Mucosa of rectum (tissue), 2 donors: ENCODE measurements around the gene SAXO1.

Source experiments
- H3K27ac ChIP-seq, 2 donors: one replicate each; pipeline ENCODE4 v1.7.0; 2013; ENCODE audit warnings: inconsistent platforms in 2 of 2, low read depth in 2 of 2, low read length in 2 of 2
- H3K27me3 ChIP-seq, 2 donors: one replicate each; pipeline ENCODE4 v1.7.0; 2013; ENCODE audit warnings: low read length in 2 of 2; ENCODE audit not compliant: control insufficient read depth in 2 of 2, insufficient read depth in 2 of 2
- H3K36me3 ChIP-seq, 2 donors: one replicate each; pipeline ENCODE4 v1.7.0; 2013; ENCODE audit warnings: low read length in 2 of 2; ENCODE audit not compliant: control insufficient read depth in 2 of 2, insufficient read depth in 2 of 2
- H3K4me1 ChIP-seq, 2 donors: one replicate each; pipeline ENCODE4 v1.7.0; 2013; ENCODE audit warnings: low read length in 2 of 2, mild to moderate bottlenecking in 1 of 2; ENCODE audit not compliant: control insufficient read depth in 2 of 2, insufficient read depth in 2 of 2
- H3K4me3 ChIP-seq, 2 donors: one replicate each; pipeline ENCODE4 v1.7.0; 2013; ENCODE audit warnings: low read length in 2 of 2
- H3K9ac ChIP-seq, 2 donors: one replicate each; pipeline ENCODE4 v1.7.0; 2013; ENCODE audit warnings: low read length in 2 of 2, low read depth in 1 of 2, mild to moderate bottlenecking in 1 of 2
- H3K9me3 ChIP-seq, 2 donors: one replicate each; pipeline ENCODE4 v1.7.0; 2013; ENCODE audit warnings: low read length in 2 of 2; ENCODE audit not compliant: control insufficient read depth in 2 of 2
- donor health status: healthy.
- donor health status: Normal muscosa, but diverticular disease.

The SAXO1 gene

DNA sequence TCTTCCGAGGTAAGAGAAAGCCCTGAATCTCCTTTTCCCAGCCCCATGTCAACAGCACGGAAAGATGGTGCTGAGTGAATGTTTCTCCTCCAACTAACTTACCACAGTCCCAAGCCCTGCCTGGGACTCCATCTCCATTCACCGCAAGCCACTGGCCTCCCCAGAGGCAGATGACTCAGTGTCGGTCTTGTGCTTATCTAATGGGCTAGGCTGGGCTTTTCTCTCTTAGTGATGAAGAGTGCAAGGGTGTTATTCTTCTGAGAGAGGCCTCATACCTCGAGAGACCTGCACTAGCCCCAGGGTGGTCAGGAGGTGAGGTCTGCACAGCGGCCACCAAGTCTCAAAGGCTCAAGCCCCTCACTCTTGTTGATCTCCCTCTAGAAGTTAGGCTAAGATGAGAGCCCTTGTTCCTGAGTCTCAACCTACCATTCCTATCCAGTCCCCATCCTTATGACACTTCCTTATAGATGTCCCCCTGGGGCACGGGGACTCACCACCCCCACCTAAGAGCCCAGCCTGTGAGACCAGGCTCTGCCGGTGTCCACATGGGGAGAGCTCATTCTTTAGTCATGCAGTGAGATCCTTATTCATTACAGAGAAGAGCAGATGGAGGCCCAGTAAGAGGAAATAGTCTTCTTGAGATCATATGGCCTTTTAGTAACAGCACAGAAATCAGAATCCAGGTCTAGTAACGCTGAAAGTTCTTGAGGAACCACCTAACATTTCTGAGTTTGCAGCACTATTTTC lies 127.0 kb downstream of the SAXO1 start:
- no peak overlapping the region for H3K4me3 ChIP-seq
- no peaks in the 10 kb centered on the region for H3K4me1 ChIP-seq
- H3K27ac ChIP-seq, result no peak overlapping the region
- H3K36me3 ChIP-seq, result peaks cover 0 to 2% of the 10 kb centered on the region in 2 donors
- H3K27me3 ChIP-seq, result no peaks in the 10 kb centered on the region
- H3K9ac ChIP-seq, result no peak overlapping the region
- no peaks in the 10 kb centered on the region for H3K9me3 ChIP-seq

DNA sequence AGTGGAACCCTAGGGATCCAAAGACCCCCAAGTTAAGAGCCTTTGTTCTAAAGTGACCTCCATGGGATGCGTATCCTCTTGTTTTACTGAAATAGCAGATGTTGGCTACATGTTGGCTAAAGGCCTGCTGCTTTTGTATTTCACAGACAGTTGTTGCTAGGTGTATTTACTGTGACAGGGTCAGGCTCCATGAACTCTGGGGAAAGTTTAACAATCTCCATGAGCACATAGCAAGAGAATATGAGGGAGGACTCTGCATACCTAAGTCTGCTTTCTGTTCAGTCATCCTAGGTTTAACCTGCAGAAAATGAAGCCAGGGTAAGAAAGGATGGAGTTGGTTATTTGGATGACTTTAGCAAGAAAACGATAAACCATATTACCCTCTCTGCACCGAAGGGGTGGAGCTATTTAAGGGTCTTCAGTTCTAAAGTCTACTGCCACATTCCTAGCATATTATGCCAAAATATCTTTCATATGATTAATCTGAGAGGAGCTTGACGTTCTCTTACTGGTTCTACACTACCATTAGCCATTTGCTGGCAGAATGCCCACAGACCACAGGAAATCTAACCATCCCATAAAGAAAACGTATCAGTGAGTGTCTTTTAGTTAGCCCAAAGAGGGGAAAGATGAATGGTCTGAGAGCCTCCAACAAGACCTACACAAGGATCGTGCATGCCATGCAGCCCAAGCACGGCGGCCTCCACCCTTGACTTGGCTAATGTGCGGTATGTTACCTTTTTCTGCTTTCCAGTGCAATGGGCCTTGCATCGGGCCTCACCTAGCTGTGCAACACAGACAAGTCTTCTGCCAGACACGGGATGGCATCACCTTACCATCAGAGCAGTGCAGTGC lies 127.8 kb downstream of the SAXO1 start:
- no peaks in the 10 kb centered on the region for H3K4me1 ChIP-seq
- H3K9ac ChIP-seq, result no peak overlapping the region
- H3K4me3 ChIP-seq, result no peak overlapping the region
- peaks cover 0 to 2% of the 10 kb centered on the region in 2 donors for H3K36me3 ChIP-seq
- H3K27ac ChIP-seq, result no peak overlapping the region
- H3K27me3 ChIP-seq, result no peaks in the 10 kb centered on the region
- no peaks in the 10 kb centered on the region for H3K9me3 ChIP-seq

DNA sequence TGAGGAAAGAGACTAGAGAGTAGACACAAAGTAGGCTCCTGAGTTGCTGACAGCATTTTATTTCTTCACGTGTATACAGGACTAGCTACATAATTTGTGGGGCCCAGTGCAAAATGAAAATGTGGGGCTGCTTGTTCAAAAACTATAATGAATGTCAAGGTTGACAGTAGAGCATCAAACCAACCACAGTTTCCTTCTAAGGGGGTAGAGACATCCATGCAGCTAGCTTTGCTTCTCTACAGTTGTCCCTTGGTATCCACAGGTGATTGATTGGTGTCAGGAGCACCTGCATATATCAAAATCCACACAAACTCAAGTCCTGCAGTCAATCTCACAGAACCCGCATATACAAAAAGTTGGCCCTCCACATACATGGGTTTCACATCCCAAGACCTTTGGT lies 129.6 kb downstream of the SAXO1 start:
- Histone ChIP-seq H3K4me1 (no peaks in the 10 kb centered on the region), H3K27me3 (no peaks in the 10 kb centered on the region), H3K9ac (no peak overlapping the region), H3K4me3 (no peak overlapping the region), H3K9me3 (no peaks in the 10 kb centered on the region), H3K27ac (no peak overlapping the region), H3K36me3 (peaks cover 0 to 2% of the 10 kb centered on the region in 2 donors)

DNA sequence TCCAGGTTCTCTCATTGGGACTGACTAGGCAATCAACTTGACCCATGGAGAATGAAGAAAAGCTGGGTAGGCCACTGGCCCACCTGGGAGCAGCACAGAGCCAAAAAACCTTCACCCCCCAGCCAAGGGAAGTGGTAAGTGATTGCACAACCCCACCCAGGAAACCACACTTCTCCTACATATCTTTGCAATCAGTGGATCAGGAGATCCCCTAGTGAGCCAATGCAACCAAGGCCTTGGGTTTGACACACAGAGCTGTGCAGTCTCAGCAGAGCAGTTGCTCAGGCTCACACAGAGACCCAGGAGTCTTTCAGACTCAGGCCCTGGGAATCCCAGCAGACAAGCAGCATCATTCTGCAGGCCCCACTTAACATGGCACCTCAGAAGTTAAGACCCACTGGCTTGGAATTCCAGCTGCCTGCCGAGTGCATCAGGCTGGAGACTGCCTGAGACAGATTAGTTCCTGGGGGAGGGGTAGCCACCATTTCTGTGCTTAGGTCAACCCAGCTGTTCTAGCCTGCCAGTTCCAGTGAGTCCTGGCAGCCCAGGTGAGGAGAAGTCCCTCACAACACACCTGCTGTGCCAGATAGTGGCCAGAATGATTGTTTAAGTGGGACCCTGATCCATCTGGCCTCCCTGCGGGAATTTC lies 136.4 kb downstream of the SAXO1 start:
- peaks cover 0 to 14% of the 10 kb centered on the region in 2 donors for H3K9me3 ChIP-seq

DNA sequence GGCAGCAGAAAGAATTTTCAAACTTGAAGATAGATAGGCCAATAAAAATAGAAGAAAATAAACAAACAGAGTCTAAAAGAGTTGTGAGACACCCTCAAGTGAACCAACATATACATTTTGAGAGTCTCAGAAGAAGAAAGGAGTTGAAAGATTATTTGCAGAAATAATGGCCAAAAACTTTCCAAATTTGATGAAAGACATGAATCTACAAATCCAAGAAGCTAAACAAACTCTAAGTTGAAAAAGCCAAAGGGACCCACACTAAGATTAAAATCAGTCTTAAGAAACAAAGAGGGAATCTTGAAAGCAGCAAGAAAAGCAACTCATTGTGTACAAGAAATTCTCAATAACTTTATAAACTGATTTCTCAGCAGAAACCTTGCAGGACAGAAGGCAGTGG lies 137.0 kb downstream of the SAXO1 start:
- no peaks in the 10 kb centered on the region for H3K4me1 ChIP-seq
- no peak overlapping the region for H3K9ac ChIP-seq
- H3K27ac ChIP-seq, result no peak overlapping the region
- peaks cover 1 to 5% of the 10 kb centered on the region in 2 donors for H3K36me3 ChIP-seq
- peaks cover 0 to 14% of the 10 kb centered on the region in 2 donors for H3K9me3 ChIP-seq
- no peak overlapping the region for H3K4me3 ChIP-seq
- no peaks in the 10 kb centered on the region for H3K27me3 ChIP-seq

More for the DNA sequence above, 136.4 kb downstream of the SAXO1 start:
- Histone ChIP-seq H3K27me3 (no peaks in the 10 kb centered on the region), H3K4me1 (no peaks in the 10 kb centered on the region), H3K9ac (no peak overlapping the region), H3K27ac (no peak overlapping the region), H3K4me3 (no peak overlapping the region), H3K36me3 (peaks cover 0 to 5% of the 10 kb centered on the region in 2 donors)

DNA sequence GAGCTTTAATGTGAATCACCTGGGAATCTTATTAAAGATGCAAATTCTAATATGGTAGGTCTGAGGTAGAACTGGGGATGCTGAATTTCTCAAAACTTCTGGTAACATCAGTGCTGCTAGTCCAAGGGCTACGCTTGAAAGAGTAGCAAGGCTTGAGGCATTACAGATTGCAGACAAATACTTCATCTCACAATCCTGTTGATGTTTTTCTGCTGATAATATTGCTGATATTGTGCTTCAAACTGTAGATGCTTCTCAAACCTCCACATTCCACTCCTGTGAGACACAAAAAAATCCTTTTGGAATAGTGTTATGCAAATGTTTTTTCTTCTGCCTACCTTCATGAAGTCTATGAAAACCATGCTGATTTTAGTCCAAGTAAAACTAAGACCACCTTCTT lies 139.5 kb downstream of the SAXO1 start:
- H3K9me3 ChIP-seq, result peaks cover 0 to 14% of the 10 kb centered on the region in 2 donors
- H3K27me3 ChIP-seq, result no peaks in the 10 kb centered on the region

DNA sequence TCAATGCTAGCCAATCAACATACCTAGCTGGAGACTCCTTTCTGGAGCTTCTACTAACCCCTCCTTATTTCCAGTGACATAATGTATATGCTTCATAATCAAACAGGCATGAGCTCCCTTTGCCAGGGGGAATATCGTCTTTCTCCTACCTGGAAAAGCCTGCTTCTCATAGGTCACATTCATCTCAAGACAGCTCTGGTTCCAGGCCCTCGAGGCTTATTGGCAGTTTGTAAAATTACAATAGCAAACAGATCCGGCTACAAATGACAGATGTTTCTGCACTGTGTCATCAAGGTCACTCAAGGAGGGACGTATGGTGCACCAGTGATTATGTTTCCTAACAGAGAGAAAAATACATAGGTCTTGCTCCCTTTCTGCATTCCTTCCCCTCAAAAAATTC lies 140.0 kb downstream of the SAXO1 start:
- Histone ChIP-seq H3K9ac (no peak overlapping the region), H3K27ac (no peak overlapping the region), H3K36me3 (peaks cover 3 to 5% of the 10 kb centered on the region in 2 donors), H3K9me3 (peaks cover 0 to 14% of the 10 kb centered on the region in 2 donors), H3K27me3 (no peaks in the 10 kb centered on the region), H3K4me1 (peaks cover 0 to 6% of the 10 kb centered on the region in 2 donors), H3K4me3 (no peak overlapping the region)

More for the DNA sequence above, 139.5 kb downstream of the SAXO1 start:
- Histone ChIP-seq H3K4me3 (no peak overlapping the region), H3K27ac (no peak overlapping the region), H3K4me1 (peaks cover 0 to 2% of the 10 kb centered on the region in 2 donors), H3K9ac (no peak overlapping the region), H3K36me3 (peaks cover 3 to 5% of the 10 kb centered on the region in 2 donors)

DNA sequence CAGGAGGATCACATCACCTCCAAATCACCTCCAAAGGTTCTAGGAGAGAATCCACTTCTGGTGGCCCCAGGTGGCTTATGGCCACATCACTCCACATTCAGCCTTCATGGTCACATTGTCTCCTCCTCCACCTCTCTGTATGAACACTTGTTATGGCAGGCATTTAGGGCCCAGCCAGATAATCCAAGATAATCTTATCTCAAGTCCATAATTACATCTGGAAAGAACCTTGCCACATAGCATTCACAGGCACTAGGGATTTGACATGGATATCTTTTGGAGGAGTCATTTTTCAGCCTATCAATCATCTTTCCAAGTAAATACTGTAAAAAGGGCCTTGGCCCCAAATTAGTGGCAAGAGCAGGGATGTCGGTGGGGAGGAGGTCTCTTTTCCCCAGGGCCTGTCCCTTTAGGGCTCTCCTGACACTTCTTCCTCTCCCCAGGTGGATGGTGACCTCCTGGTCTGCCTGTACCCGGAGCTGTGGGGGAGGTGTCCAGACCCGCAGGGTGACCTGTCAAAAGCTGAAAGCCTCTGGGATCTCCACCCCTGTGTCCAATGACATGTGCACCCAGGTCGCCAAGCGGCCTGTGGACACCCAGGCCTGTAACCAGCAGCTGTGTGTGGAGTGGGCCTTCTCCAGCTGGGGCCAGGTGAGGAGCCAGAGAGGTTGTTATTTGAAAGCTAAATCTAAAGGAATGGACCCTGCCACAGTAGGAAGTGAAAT lies 140.9 kb downstream of the SAXO1 start:
- no peak overlapping the region for H3K27ac ChIP-seq
- H3K9ac ChIP-seq, result no peak overlapping the region
- peaks cover 0 to 10% of the 10 kb centered on the region in 2 donors for H3K4me1 ChIP-seq
- H3K4me3 ChIP-seq, result no peak overlapping the region
- H3K36me3 ChIP-seq, result peaks cover 3 to 5% of the 10 kb centered on the region in 2 donors
- H3K27me3 ChIP-seq, result no peaks in the 10 kb centered on the region
- H3K9me3 ChIP-seq, result peaks cover 0 to 14% of the 10 kb centered on the region in 2 donors

DNA sequence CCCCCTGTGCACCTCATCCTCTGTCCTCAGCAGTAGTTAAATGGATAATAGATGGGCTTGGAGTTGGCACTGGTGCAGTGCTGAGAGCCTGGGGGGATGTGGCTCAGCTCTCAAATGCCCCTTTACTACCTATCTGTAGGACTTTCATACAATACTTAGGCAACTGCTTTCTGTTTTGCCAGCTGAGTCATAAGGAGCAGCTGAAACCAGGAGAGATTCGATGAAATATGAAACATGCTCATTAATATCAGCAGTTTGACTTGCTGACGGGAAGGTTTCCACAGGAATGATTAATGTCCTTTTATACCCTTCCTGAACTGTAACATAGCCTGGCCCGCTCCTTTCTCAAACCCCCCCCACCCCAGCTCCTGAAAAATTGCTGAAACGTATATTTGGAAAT lies 142.6 kb downstream of the SAXO1 start:
- no peak overlapping the region for H3K27ac ChIP-seq
- no peak overlapping the region for H3K4me3 ChIP-seq
- no peaks in the 10 kb centered on the region for H3K27me3 ChIP-seq
- H3K4me1 ChIP-seq, result peaks cover 0 to 10% of the 10 kb centered on the region in 2 donors
- H3K36me3 ChIP-seq, result peaks cover 0 to 3% of the 10 kb centered on the region in 2 donors
- H3K9me3 ChIP-seq, result peaks cover 0 to 5% of the 10 kb centered on the region in 2 donors
- H3K9ac ChIP-seq, result no peak overlapping the region
